Activated CD8-positive, alpha-beta memory T cell treated with anti-CD3 and anti-CD28 coated beads, Interleukin-2, amount 50 U/mL, for 1 hour (primary cell): Measurements from ENCODE around the gene CYYR1.

ENCODE experiments used
- DNase-seq: peaks from one replicate; pipeline ENCODE4 v3.0.0-alpha.2; 2020; ENCODE audit errors: extremely low read depth

CYYR1 gene

DNA sequence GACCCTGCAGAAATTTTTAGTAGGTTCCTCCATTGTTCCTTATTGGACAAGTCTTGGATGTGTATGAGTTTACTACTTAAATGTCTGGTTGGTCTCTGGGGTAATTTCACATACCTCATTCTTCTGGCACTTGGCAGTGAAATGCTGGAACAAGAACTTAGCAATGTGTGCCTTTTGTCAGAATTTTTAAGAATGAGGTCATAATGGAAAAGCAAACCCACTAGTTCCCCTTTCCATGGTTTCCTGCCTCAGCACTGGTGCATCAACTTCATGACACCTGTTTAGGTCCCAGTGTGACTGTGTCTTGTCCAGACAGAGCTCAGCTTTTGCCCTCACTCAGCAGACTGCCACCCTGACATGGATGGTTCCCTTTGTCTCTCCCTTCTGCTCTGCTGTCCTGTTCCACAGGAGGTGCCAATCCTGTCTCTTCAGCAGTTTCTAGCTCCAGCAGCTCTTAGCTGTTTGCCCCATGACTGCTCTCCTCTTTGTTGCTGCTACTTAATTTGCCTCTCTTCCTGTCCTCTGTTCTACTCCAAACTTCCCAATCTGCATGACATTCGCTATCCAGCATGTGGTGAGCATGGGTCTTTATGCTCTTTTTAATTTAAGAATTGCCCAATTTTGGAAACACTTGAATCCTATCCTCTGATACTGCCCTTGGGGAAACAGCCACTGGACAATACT lies 135.6 kb downstream of the CYYR1 start:
- DNase-seq = no peak

GRCh38 chr21:26433386-26433785 lies 139.7 kb downstream of the CYYR1 start:
- no peak for DNase-seq

DNA sequence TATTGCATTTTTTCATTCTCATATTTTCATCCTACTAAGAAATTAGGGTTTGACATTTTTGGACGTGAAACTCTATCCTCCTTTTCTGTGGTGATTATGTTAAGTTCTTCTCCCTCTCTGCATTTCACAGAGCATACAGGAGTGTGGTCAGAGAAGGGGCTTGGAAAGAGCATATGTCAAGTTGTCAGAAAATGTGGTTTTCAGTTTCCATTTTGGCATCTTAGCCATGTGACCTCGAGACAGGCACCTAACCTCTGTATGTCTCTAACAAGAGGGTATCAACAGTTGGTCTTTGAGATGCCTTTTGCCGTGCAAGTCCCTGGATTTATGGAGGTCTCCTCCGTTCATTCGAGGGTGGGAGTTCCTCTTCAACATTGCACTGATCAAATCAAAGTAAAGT lies 140.7 kb downstream of the CYYR1 start:
- no peak for DNase-seq

- no peak for DNase-seq
These were observed 147.5 kb downstream of the CYYR1 start for GRCh38 chr21:26425576-26425975.

- DNase-seq = no peak
These were observed 149.6 kb downstream of the CYYR1 start for GRCh38 chr21:26423511-26423910.

DNA sequence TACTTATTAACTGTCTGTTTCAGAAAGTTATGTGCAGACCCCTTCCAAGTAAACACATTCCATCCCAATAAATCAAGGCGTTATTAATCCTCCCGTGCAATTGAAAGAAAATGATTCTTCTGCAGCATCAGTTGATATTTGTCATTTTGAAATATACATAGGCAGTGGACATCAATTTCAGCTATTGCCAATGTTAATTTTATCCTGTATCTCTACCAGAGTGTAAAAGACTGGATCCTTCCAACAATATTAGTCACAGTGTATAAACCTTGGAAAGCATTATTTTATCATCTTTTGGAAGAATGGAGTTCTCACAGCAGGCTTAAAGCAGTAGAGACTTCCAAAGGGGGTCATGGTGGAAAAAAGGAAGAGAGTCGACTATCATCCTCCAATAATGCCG lies 150.4 kb downstream of the CYYR1 start:
- no peak for DNase-seq

DNA sequence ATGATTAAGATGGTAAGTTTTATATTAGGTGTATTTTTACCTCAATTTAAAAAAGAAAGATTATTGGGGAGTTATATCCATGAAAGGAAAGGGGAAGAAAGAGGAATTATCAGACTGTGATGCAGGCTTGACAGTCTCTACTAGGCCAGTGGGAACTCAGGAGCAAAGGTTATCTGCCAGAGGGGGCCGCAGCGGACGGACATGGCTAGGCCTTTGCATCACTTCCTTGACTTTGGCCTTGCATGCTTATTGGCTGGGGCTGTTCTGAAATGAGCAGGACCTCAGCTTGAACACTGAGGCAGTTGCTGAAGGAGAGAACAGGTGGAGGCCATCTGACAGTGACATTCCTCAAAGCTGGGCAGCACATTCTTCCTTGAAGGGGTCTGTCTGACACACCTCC lies 150.9 kb downstream of the CYYR1 start:
- DNase-seq = no peak

- DNase-seq = no peak
These were observed 151.4 kb downstream of the CYYR1 start for GRCh38 chr21:26421724-26422123.
